ENCODE results near the gene HSF5.
"Not testable (repeated sequence)": the region's sequence is repeated elsewhere in the genome, so short reads cannot be mapped to it uniquely, and the experiment has no call there.

HSF5 gene

GRCh38 chr17:58412961-58413586 is 75.1 kb downstream of the HSF5 start:
- no peak for DNase-seq (ENCODE audit: low read depth)

- DNase-seq (ENCODE audit: low read depth): no peak
Observed at GRCh38 chr17:58412064-58412703, 76.0 kb downstream of the HSF5 start.

- no peak for DNase-seq (ENCODE audit: low read depth)
Observed at GRCh38 chr17:58411408-58411894, 76.8 kb downstream of the HSF5 start.

- no peak for DNase-seq (ENCODE audit: low read depth)
Observed at GRCh38 chr17:58410714-58411407, 77.3 kb downstream of the HSF5 start.

- no peak for DNase-seq (ENCODE audit: low read depth)
Observed at GRCh38 chr17:58409432-58409831, 78.8 kb downstream of the HSF5 start.

- no peak for DNase-seq (ENCODE audit: low read depth)
Observed at GRCh38 chr17:58403311-58403710, 84.9 kb downstream of the HSF5 start.

GRCh38 chr17:58402679-58403078 is 85.5 kb downstream of the HSF5 start:
- no peak for DNase-seq (ENCODE audit: low read depth)

GRCh38 chr17:58402047-58402446 is 86.2 kb downstream of the HSF5 start:
- no peak for DNase-seq (ENCODE audit: low read depth)

- no peak for DNase-seq (ENCODE audit: low read depth)
Observed at GRCh38 chr17:58401287-58401686, 86.9 kb downstream of the HSF5 start.

- no peak for DNase-seq (ENCODE audit: low read depth)
Observed at GRCh38 chr17:58400826-58401225, 87.4 kb downstream of the HSF5 start.

GRCh38 chr17:58399974-58400373 is 88.2 kb downstream of the HSF5 start:
- DNase-seq (ENCODE audit: low read depth): no peak

GRCh38 chr17:58398574-58399266 is 89.5 kb downstream of the HSF5 start:
- no peak for DNase-seq (ENCODE audit: low read depth)

GRCh38 chr17:58397421-58397820 is 90.8 kb downstream of the HSF5 start:
- DNase-seq (ENCODE audit: low read depth): not testable (repeated sequence)

- DNase-seq (ENCODE audit: low read depth): no peak
Observed at GRCh38 chr17:58396173-58396572, 92.0 kb downstream of the HSF5 start.

- DNase-seq (ENCODE audit: low read depth): no peak
Observed at GRCh38 chr17:58394534-58395223, 93.5 kb downstream of the HSF5 start.

- DNase-seq (ENCODE audit: low read depth): no peak
Observed at GRCh38 chr17:58391302-58391984, 96.8 kb downstream of the HSF5 start.

GRCh38 chr17:58390884-58391283 is 97.3 kb downstream of the HSF5 start:
- DNase-seq (ENCODE audit: low read depth): no peak

GRCh38 chr17:58388302-58389190 is 99.7 kb downstream of the HSF5 start:
- DNase-seq (ENCODE audit: low read depth): no peak

- DNase-seq (ENCODE audit: low read depth): peak; percentile 24
Observed at GRCh38 chr17:58387834-58388233, 100.4 kb downstream of the HSF5 start.

GRCh38 chr17:58386708-58387107 is 101.5 kb downstream of the HSF5 start:
- DNase-seq (ENCODE audit: low read depth): no peak

Data from activated T-cell treated with anti-CD3 and anti-CD28 coated beads for 48 hours (primary cell).